Activated naive CD8-positive, alpha-beta T cell treated with anti-CD3 and anti-CD28 coated beads, Interleukin-2, amount 10 ng/mL, durations not matched to agents 7 days and 5 days (primary cell): ENCODE measurements around the gene C1QBP. TPM values are rescaled to one million over a fixed set of nuclear protein-coding genes. Genes with fewer than 3 reads are reported as not detected.

Experiments
- ATAC-seq: fragments of 150-1000 bp; cut with Tn5 transposase; one replicate; pipeline ENCODE4 v1.10.0; 2021; ENCODE audit warnings: low read depth, moderate library complexity
- POLR2A ChIA-PET: fragments of 350-600 bp; sonication (Branson Sonifier 250); formaldehyde crosslinking; loops from one replicate; lab custom pipeline; 2021; ENCODE audit warnings: antibody characterized with exemption; lab: Charles Lee
- DNase-seq: peaks from one replicate; pipeline ENCODE4 v3.0.0; 2021
- H3K27ac Mint-ChIP-seq: one replicate; pipeline ENCODE4 v1.8.0; 2022; ENCODE audit warnings: mild to moderate bottlenecking, mixed read lengths
- H3K27me3 Mint-ChIP-seq: one replicate; pipeline ENCODE4 v1.8.0; 2022; ENCODE audit warnings: mild to moderate bottlenecking, moderate library complexity, mixed read lengths
- H3K36me3 Mint-ChIP-seq: one replicate; pipeline ENCODE4 v1.8.0; 2021; ENCODE audit warnings: mild to moderate bottlenecking, mixed read lengths
- H3K4me1 Mint-ChIP-seq: one replicate; pipeline ENCODE4 v1.8.0; 2021; ENCODE audit warnings: mixed read lengths
- H3K4me3 Mint-ChIP-seq: one replicate; pipeline ENCODE4 v1.8.0; 2022; ENCODE audit warnings: mild to moderate bottlenecking, moderate library complexity, mixed read lengths
- H3K9me3 Mint-ChIP-seq: one replicate; pipeline ENCODE4 v1.8.0; 2021; ENCODE audit warnings: mixed read lengths
- total RNA-seq, 2 experiments: library from RNA; stranded (reverse); gene quantifications; one replicate each; pipeline ENCODE4 v1.2.3, GENCODE V29; 2021

Gene C1QBP, protein sequence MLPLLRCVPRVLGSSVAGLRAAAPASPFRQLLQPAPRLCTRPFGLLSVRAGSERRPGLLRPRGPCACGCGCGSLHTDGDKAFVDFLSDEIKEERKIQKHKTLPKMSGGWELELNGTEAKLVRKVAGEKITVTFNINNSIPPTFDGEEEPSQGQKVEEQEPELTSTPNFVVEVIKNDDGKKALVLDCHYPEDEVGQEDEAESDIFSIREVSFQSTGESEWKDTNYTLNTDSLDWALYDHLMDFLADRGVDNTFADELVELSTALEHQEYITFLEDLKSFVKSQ
- 100 to 1,000 TPM; 109 to 112 TPM for total RNA-seq

DNA sequence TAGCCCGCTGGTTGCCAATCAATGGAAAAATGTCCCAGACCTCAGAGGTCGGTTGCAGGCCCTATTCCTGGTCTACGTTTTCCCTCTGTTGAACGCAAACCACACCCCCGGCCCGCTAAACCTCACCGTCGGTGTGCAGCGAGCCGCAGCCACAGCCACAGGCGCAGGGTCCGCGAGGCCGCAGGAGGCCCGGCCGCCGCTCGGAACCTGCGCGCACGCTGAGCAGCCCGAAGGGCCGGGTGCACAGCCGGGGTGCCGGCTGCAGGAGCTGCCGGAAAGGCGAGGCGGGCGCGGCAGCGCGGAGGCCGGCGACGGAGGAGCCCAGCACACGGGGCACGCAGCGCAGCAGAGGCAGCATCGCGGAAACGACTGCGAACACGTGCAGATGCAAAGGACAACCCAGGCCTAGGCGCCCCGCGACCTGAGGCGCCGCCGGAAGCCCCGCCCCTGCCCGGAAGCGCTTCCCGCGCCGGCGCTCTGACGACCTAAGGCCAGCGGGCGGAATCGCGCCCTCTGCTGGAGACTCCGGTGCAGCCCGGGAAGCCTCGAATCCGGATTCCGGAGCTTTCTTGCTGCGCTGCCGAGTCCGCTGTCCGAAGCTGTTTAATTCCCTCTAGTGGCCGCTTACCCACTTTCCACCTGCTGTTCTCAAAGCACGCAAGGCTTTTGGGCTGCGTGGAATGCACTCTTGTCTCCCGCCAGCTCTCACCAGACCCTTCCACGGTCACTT is at the start of gene C1QBP:
Gene C1QBP (minus strand): TSS at position 440 of the 730 bp plus-strand sequence. CDS start 82 bp downstream, at position 358.
- Mint-ChIP-seq H3K36me3 (peaks cover 29% of the 10 kb centered on the region), H3K4me1 (peaks cover 25% of the 10 kb centered on the region), H3K27me3 (no peaks in the 10 kb centered on the region), H3K4me3 (peak within 1 kb of the TSS; percentile 85), H3K27ac (peak within 1 kb of the TSS; percentile 96), H3K9me3 (no peaks in the 10 kb centered on the region)
- ATAC-seq (peak; percentile 93), DNase-seq (peak; percentile 98)
- POLR2A ChIA-PET: interaction anchor here (0.5 to 3.0 kb wide), 12 partner anchors 10 to 247 kb away, joined by 3 to 21 read pairs (median 4); partner anchors contain the start of genes DHX33, NUP88, RPAIN and ZNF594

DNA sequence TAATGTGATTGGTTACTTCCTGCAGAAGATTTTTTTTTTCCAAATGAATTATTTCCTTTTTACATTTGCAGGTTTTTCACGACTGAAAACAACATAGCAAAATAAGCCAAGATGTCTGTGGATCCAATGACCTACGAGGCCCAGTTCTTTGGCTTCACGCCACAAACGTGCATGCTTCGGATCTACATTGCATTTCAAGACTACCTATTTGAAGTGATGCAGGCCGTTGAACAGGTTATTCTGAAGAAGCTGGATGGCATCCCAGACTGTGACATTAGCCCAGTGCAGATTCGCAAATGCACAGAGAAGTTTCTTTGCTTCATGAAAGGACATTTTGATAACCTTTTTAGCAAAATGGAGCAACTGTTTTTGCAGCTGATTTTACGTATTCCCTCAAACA is 49.8 kb upstream of the C1QBP start:
- DNase-seq (no peak), ATAC-seq (no peak)
- POLR2A ChIA-PET: no interaction called here
- peaks cover 4% of the 10 kb centered on the region for H3K9me3 Mint-ChIP-seq
- H3K4me1 Mint-ChIP-seq: peaks cover 31% of the 10 kb centered on the region
- H3K4me3 Mint-ChIP-seq: no peak overlapping the region
- H3K36me3 Mint-ChIP-seq: peaks cover 43% of the 10 kb centered on the region
- no peak overlapping the region for H3K27ac Mint-ChIP-seq
- no peaks in the 10 kb centered on the region for H3K27me3 Mint-ChIP-seq

DNA sequence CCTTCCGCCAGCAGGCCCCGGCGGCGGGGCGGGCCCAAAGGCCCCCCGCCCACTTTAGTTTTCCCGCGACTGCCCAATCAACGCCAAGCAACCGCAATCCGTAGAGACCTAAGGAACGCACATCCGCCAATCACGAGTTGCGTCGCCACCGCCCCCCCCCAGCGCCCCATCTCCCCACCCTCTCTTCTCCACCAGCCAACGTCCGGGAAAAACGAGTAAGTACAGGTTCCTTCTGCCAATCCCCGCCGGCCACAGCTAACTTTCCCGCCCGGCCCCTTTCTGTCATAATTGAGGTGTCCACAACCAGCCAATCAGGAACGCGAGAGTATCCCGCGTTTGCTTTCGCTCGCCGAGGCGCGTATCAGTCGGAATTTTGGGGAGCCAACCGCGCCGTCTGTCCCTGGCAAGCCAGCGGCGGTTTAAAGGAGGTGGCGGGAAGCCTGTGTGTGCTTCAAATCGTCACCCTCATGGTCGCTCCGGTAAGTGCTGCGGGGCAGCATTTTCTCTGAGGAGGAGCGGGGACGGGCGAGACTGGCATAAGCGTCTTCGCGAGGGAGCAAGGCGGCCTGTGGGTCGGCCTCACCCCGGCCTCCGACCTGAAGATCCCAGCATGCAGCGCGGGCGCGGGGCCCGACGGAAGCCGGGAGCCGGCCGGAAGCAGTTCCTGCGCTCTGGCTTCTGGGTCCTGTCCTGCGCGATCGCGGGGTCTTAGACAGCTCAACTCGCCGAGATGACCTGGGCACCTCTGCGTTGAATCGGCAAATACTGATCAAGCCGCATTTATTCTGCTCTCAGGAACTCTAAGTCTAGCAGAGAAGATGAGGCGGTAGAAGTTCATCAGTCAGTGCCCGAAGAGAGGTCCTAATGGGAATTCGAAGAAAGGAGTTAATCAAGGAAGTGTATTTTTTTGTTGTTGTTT is 47.5 kb upstream of the C1QBP start, which contains the start of gene MIS12:
Gene MIS12 (plus strand): TSS at position 361 of the 919 bp plus-strand sequence. CDS start 2,297 bp downstream, outside the sequence.
- Mint-ChIP-seq H3K4me3 (peak within 1 kb of the TSS; percentile 99), H3K27ac (peak within 1 kb of the TSS; percentile 94), H3K36me3 (peaks cover 50% of the 10 kb centered on the region), H3K27me3 (no peaks in the 10 kb centered on the region), H3K4me1 (peaks cover 40% of the 10 kb centered on the region), H3K9me3 (no peaks in the 10 kb centered on the region)
- DNase-seq (peak; percentile 90), ATAC-seq (peak; percentile 95)
- POLR2A ChIA-PET: interaction anchor here (0.6 to 2.9 kb wide), 15 partner anchors 8 to 1381 kb away, joined by 3 to 33 read pairs (median 3); partner anchors contain the start of genes DHX33, NLRP1, NUP88 and RPAIN

DNA sequence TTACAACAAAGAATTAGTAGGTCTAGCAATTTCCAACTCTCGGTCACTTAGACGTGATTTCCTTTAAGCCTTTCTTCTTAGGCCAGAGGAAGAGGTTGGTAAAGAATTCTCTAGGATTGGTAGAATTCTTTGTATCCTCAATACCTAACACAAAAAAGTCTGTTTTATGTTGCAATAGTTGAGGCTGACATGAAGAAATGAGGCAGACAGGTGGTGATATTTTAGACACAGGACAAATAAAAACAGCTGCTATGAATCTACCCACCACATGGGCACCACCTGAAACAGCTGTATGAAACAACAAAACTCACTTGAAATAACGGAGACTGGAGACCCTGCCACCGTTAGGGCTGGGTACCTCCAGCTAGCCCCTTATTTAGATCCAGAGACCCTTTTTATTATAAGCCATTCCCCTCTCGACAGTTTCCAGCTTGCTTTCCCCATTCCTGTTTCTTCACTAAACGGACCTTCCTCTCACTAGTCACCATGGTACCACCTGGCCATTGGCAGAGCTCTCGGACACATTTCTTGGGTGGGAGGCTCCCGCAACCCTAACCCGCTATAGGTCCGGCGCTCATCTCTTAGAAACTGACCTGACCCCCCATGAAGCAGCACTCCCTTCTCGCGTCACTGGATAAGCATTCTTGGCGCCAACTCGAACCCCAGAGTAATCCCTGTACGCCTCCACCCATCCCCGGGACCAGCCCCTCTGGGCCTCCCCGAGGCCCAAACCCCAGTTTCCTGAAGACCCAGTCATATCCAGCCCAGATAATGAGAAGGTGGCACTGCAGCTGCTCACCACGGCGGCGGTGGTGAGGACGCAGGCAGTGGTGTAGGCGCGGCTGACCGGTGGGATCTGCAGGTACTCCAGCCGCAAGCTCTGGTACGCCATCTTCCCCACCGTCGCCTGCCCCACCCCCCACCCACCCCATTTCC is 46.6 kb upstream of the C1QBP start, which contains the start of gene DERL2:
Gene DERL2 (minus strand): TSS at position 909 of the 936 bp plus-strand sequence. CDS start 17 bp downstream, at position 892.
- ATAC-seq: no peak
- DNase-seq: no peak
- POLR2A ChIA-PET: interaction anchor here (0.6 to 2.9 kb wide), 13 partner anchors 9 to 1342 kb away, joined by 3 to 33 read pairs (median 5); partner anchors contain the start of genes C1QBP, DHX33, NLRP1 and NUP88
- peaks cover 51% of the 10 kb centered on the region for H3K36me3 Mint-ChIP-seq
- no peaks in the 10 kb centered on the region for H3K9me3 Mint-ChIP-seq
- H3K27me3 Mint-ChIP-seq: no peaks in the 10 kb centered on the region
- peak within 1 kb of the TSS; percentile 94 for H3K27ac Mint-ChIP-seq
- peak within 1 kb of the TSS; percentile 99 for H3K4me3 Mint-ChIP-seq
- H3K4me1 Mint-ChIP-seq: peaks cover 42% of the 10 kb centered on the region

DNA sequence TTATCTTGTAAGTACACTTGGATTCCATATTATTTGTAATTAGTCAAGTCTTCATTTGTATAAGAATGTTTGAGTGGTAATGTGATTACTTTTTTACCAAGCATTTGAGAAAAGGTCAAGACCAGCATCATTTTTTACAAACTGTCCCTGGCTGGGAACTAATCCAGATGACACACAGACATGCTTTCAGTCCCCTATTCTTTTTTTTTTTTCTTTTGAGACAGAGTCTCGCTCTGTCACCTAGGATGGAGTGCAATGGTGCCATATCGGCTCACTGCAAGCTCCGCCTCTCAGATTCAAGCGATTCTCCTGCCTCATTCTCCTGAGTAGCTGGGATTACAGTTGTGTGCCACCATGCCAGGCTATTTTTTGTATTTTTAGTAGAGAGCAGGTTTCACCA is 42.5 kb upstream of the C1QBP start:
- ATAC-seq (no peak), DNase-seq (no peak)
- Mint-ChIP-seq H3K27me3 (no peaks in the 10 kb centered on the region), H3K9me3 (no peaks in the 10 kb centered on the region), H3K27ac (no peak overlapping the region), H3K4me1 (peaks cover 29% of the 10 kb centered on the region), H3K4me3 (no peak overlapping the region), H3K36me3 (peaks cover 49% of the 10 kb centered on the region)
- POLR2A ChIA-PET: interaction anchor here (0.7 kb wide), 1 partner anchor 58 kb away, joined by 3 read pairs; no protein-coding TSS in a partner anchor

DNA sequence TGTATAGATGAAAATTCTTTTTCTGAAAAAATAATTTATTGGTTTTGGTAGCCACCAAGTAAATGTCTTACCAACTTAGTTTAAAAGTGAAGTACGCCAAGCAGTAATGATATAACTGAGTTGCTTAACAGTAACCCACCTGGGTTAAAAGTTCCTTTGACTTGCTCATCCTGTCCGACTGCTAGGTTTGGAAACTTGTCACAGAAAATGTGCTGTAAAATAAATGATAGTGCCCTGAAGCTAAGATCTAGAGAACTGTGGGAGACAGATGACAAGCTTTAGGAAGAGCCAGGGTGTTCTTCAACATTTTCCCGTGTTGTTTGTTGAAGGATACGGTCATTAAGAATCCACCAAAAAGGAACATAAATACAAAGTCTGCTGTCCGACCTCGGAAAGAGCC is 42.0 kb upstream of the C1QBP start:
- DNase-seq: no peak
- H3K36me3 Mint-ChIP-seq: peaks cover 50% of the 10 kb centered on the region
- H3K4me3 Mint-ChIP-seq: no peak overlapping the region
- no peaks in the 10 kb centered on the region for H3K27me3 Mint-ChIP-seq
- peaks cover 29% of the 10 kb centered on the region for H3K4me1 Mint-ChIP-seq
- ATAC-seq: no peak
- H3K27ac Mint-ChIP-seq: no peak overlapping the region
- H3K9me3 Mint-ChIP-seq: no peaks in the 10 kb centered on the region
- POLR2A ChIA-PET: interaction anchor here (1.6 kb wide), 1 partner anchor 11 kb away, joined by 4 read pairs; no protein-coding TSS in a partner anchor

DNA sequence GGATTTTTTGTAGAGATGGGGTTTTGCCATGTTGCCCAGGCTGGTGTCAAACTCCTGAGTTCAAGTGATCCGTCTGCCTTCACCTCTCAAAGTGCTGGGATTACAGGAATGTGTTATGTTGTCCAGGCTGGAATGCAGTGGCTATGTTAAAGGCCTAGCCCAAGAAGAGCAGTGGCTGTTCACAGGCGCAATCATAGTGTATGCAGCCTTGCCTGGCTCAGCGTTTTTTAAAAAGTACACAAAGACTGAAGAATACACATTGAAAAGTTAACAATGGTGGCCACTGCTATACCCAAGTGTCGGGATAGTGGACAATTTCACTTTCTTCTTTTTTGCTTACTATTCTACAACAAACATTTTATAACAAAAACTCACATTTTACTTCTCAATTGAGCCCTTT is 40.0 kb upstream of the C1QBP start:
- DNase-seq (no peak), ATAC-seq (no peak)
- Mint-ChIP-seq H3K36me3 (peaks cover 53% of the 10 kb centered on the region), H3K9me3 (no peaks in the 10 kb centered on the region), H3K27ac (no peak overlapping the region), H3K4me3 (no peak overlapping the region), H3K4me1 (peaks cover 16% of the 10 kb centered on the region), H3K27me3 (no peaks in the 10 kb centered on the region)
- POLR2A ChIA-PET: interaction anchor here (1.2 kb wide), 1 partner anchor 10 kb away, joined by 4 read pairs; the partner anchor contains the start of gene DHX33

DNA sequence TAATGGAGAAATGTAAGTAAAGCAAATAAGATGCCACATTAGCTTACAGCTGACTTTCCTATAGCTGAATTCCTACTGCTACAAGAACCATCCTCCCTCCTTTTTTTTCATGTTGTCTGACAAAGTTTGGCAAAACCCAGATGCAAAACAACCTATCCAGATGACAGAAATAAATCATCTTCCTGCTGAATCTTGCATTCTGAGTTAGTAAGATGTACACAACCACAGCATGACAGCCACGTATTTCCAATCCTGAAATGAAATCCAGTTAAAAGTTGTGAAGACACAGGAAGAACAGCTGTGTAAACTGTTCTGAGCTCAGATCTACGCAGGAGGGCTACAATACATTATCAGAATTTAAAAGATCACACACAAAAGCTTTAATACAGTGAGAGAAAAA is 35.0 kb upstream of the C1QBP start:
- POLR2A ChIA-PET: interaction anchor here (3.2 kb wide), 1 partner anchor 12 kb away, joined by 13 read pairs; the partner anchor contains the start of genes DERL2 and MIS12
- Mint-ChIP-seq H3K4me3 (no peak overlapping the region), H3K27me3 (no peaks in the 10 kb centered on the region), H3K9me3 (no peaks in the 10 kb centered on the region), H3K36me3 (peaks cover 34% of the 10 kb centered on the region), H3K27ac (no peak overlapping the region), H3K4me1 (peaks cover 10% of the 10 kb centered on the region)
- ATAC-seq (no peak), DNase-seq (no peak)

DNA sequence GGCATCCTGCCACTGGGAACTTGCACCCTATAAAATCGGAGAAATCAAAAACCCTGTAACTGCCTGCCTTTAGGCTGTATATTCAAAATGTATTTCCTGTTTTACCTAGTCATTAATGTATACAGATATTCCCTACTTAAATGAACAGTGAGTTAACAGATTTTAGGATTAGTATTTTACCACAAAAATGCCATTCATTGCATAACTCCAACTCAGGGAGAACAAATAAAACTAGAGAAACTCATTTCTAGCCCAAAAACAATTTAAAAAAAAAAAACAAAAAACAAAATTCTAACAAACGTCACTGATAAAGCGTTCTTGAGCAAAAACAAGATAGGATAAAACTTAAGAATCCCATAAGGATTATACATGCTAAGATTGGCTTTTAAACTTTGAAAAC is 33.6 kb upstream of the C1QBP start:
- DNase-seq: no peak
- no peak for ATAC-seq
- peaks cover 23% of the 10 kb centered on the region for H3K36me3 Mint-ChIP-seq
- no peaks in the 10 kb centered on the region for H3K27me3 Mint-ChIP-seq
- POLR2A ChIA-PET: interaction anchor here (3.2 kb wide), 1 partner anchor 13 kb away, joined by 13 read pairs; the partner anchor contains the start of genes DERL2 and MIS12
- H3K27ac Mint-ChIP-seq: no peak overlapping the region
- no peaks in the 10 kb centered on the region for H3K9me3 Mint-ChIP-seq
- no peak overlapping the region for H3K4me3 Mint-ChIP-seq
- H3K4me1 Mint-ChIP-seq: peaks cover 15% of the 10 kb centered on the region

DNA sequence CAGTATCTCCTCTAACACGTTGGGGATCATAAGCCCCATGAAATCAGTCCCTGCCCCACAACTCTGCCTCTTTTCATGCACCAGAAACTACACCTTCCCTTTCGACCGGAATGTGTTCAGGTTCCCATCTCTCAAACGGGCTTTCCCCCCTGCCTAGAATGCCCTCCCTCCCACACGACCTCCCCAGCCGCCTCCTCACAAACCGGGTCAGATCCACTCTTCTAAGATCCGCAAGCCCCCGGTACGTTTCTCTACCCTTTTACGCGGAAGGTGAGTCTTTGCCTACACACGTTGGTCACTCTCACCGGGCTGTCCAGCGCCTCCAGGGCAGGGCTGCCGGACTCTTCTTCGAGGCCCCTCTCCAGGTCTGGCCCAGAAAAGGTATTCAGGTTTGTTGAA is 29.1 kb upstream of the C1QBP start:
- Mint-ChIP-seq H3K9me3 (no peaks in the 10 kb centered on the region), H3K27ac (peak overlapping the region; percentile 47), H3K36me3 (peaks cover 8% of the 10 kb centered on the region), H3K4me3 (peak overlapping the region; percentile 87), H3K4me1 (peaks cover 38% of the 10 kb centered on the region), H3K27me3 (no peaks in the 10 kb centered on the region)
- ATAC-seq: peak; percentile 14
- DNase-seq: no peak
- POLR2A ChIA-PET: interaction anchor here (0.7 to 3.0 kb wide), 7 partner anchors 18 to 976 kb away, joined by 3 to 33 read pairs (median 3); partner anchors contain the start of genes C1QBP, DERL2, MIS12 and NLRP1

DNA sequence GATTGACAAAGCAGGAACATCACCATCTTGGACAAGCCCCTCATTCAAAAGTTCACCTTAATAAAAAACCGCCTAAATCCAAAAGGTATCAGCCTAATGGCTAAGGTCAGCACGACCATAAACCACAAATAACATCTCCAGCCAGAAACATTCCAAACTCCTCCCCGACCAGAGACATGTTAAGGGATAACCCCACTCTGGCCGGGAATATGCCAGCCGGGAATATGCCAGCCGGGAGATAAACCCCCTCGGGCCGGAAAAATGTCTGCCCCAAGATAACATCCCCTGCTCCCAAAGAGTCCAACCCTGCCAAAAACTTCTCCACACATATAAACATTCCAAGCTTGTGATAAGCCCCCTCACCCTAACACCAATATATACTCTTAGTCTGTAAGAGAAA is 28.5 kb upstream of the C1QBP start:
- ATAC-seq (no peak), DNase-seq (no peak)
- Mint-ChIP-seq H3K4me1 (peaks cover 39% of the 10 kb centered on the region), H3K9me3 (no peaks in the 10 kb centered on the region), H3K4me3 (peak overlapping the region; percentile 87), H3K27ac (peak overlapping the region; percentile 47), H3K36me3 (peaks cover 6% of the 10 kb centered on the region), H3K27me3 (no peaks in the 10 kb centered on the region)
- POLR2A ChIA-PET: interaction anchor here (3.0 kb wide), 1 partner anchor 19 kb away, joined by 33 read pairs; the partner anchor contains the start of genes DERL2 and MIS12
